Vagina (tissue), 2 donors: ENCODE results near the gene GRAMD1C.
"Not testable (repeated sequence)": the region's sequence is repeated elsewhere in the genome, so short reads cannot be mapped to it uniquely, and the experiment has no call there.

Experiments used
- POLR2A ChIP-seq, 2 donors: fragments of 450-650 bp; IDR thresholded peaks; one replicate each; pipeline ENCODE4 v1.6.1; 2017; ENCODE audit warnings: antibody characterized with exemption in 2 of 2, mild to moderate bottlenecking in 2 of 2, moderate library complexity in 2 of 2
- POLR2AphosphoS5 ChIP-seq, 2 donors: sonication (generic); formaldehyde crosslinking; IDR thresholded peaks; one replicate each; pipeline ENCODE4 v1.9.0; 2017; ENCODE audit warnings: antibody characterized with exemption in 2 of 2, mild to moderate bottlenecking in 2 of 2, low read depth in 1 of 2; ENCODE audit not compliant: insufficient read depth in 1 of 2
- TF ChIP-seq, protein P1 (sequence below), 3 experiments: fragments of 450-650 bp in 2 of 3; fragments of 200-600 bp in 1 of 3; sonication (generic) in 1 of 3; IDR thresholded peaks; one replicate each; pipeline ENCODE4 v1.5.1; 2017 to 2019; ENCODE audit warnings: antibody characterized with exemption in 3 of 3, mild to moderate bottlenecking in 2 of 3, moderate library complexity in 2 of 3

DNA sequence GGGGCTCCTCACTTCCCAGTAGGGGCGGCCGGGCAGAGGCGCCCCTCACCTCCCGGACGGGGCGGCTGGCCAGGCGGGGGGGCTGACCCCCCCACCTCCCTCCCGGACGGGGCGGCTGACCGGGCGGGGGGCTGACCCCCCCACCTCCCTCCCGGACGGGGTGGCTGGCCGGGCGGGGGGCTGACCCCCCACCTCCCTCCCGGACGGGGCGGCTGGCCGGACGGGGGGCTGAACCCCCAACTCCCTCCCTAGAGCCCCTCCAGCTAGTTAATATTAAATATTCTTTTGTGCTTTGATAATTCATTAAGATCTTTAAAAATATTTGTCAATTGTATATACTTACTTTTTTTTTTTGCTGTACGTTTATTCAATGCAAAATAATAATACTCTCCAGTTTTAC is 11.3 kb downstream of the GRAMD1C start:
- TF ChIP-seq, protein P1, sequence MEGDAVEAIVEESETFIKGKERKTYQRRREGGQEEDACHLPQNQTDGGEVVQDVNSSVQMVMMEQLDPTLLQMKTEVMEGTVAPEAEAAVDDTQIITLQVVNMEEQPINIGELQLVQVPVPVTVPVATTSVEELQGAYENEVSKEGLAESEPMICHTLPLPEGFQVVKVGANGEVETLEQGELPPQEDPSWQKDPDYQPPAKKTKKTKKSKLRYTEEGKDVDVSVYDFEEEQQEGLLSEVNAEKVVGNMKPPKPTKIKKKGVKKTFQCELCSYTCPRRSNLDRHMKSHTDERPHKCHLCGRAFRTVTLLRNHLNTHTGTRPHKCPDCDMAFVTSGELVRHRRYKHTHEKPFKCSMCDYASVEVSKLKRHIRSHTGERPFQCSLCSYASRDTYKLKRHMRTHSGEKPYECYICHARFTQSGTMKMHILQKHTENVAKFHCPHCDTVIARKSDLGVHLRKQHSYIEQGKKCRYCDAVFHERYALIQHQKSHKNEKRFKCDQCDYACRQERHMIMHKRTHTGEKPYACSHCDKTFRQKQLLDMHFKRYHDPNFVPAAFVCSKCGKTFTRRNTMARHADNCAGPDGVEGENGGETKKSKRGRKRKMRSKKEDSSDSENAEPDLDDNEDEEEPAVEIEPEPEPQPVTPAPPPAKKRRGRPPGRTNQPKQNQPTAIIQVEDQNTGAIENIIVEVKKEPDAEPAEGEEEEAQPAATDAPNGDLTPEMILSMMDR (IDR thresholded peaks at IDR 0.05): not testable (repeated sequence)
- TF ChIP-seq POLR2AphosphoS5 (IDR thresholded peaks at IDR 0.05; ENCODE audit: insufficient read depth in 1 of 2, low read depth in 1 of 2); POLR2A (IDR thresholded peaks at IDR 0.05): not testable (repeated sequence)
